ENCODE results near the gene LRRC28. TPM values are rescaled to one million over a fixed set of nuclear protein-coding genes. Genes with fewer than 3 reads are reported as not detected.

The LRRC28 gene
- total RNA-seq, 1 donor from 2014 or later = 26.9 TPM

DNA sequence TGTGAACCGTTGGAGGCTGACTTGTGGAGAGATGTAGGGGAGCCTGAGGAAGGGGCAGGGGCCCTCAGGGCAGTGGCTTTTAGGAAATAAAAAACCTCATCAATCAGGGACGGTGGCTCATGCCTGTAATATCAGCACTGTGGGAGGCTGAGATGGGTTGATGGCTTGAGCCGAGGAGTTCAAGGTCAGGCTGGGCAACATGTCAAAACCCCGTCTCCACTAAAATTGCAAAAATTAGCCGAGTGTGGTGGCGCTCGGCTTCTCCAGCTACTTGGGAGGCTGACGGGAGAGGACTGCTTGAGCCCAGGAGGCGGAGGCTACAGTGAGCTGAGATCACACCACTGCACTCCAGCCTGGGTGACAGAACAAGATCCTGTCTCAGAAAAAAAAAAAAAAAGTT is 9.5 kb upstream of the LRRC28 start:
- Mint-ChIP-seq H3K4me3 (no peak overlapping the region), H3K27me3 (no peaks in the 10 kb centered on the region)

GRCh38 chr15:99244306-99244705 is 7.0 kb upstream of the LRRC28 start:
- Mint-ChIP-seq H3K27me3 (no peaks in the 10 kb centered on the region), H3K4me3 (no peak overlapping the region), H3K4me1 (ENCODE audit: unreplicated experiment) (peaks cover 4% of the 10 kb centered on the region), H3K36me3 (peaks cover 10% of the 10 kb centered on the region), H3K27ac (no peak overlapping the region), H3K9me3 (no peaks in the 10 kb centered on the region)
- no peak for DNase-seq (ENCODE audit: extremely low spot score, unreplicated experiment)
- TF ChIP-seq, protein P1, sequence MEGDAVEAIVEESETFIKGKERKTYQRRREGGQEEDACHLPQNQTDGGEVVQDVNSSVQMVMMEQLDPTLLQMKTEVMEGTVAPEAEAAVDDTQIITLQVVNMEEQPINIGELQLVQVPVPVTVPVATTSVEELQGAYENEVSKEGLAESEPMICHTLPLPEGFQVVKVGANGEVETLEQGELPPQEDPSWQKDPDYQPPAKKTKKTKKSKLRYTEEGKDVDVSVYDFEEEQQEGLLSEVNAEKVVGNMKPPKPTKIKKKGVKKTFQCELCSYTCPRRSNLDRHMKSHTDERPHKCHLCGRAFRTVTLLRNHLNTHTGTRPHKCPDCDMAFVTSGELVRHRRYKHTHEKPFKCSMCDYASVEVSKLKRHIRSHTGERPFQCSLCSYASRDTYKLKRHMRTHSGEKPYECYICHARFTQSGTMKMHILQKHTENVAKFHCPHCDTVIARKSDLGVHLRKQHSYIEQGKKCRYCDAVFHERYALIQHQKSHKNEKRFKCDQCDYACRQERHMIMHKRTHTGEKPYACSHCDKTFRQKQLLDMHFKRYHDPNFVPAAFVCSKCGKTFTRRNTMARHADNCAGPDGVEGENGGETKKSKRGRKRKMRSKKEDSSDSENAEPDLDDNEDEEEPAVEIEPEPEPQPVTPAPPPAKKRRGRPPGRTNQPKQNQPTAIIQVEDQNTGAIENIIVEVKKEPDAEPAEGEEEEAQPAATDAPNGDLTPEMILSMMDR (conservative IDR thresholded peaks at IDR 0.05) = no peak

More for the DNA sequence above, 9.5 kb upstream of the LRRC28 start:
- Mint-ChIP-seq H3K36me3 (peaks cover 15% of the 10 kb centered on the region), H3K9me3 (no peaks in the 10 kb centered on the region), H3K27ac (no peak overlapping the region), H3K4me1 (ENCODE audit: unreplicated experiment) (peaks cover 4% of the 10 kb centered on the region)
- DNase-seq (ENCODE audit: extremely low spot score, unreplicated experiment) = no peak
- TF ChIP-seq, protein P1 (conservative IDR thresholded peaks at IDR 0.05) = no peak

- peaks cover 4% of the 10 kb centered on the region for H3K4me1 Mint-ChIP-seq (ENCODE audit: unreplicated experiment)
- no peak overlapping the region for H3K27ac Mint-ChIP-seq
- TF ChIP-seq, protein P1 (conservative IDR thresholded peaks at IDR 0.05) = no peak
- peaks cover 10% of the 10 kb centered on the region for H3K36me3 Mint-ChIP-seq
- no peaks in the 10 kb centered on the region for H3K9me3 Mint-ChIP-seq
- DNase-seq (ENCODE audit: extremely low spot score, unreplicated experiment) = no peak
- H3K27me3 Mint-ChIP-seq = no peaks in the 10 kb centered on the region
- H3K4me3 Mint-ChIP-seq = peak overlapping the region; percentile 63
These were observed 4.2 kb upstream of the LRRC28 start for GRCh38 chr15:99247062-99247461.

GRCh38 chr15:99248000-99248715 is 3.1 kb upstream of the LRRC28 start:
- Mint-ChIP-seq H3K4me3 (no peak overlapping the region), H3K27me3 (no peaks in the 10 kb centered on the region), H3K27ac (no peak overlapping the region), H3K4me1 (ENCODE audit: unreplicated experiment) (peaks cover 12% of the 10 kb centered on the region), H3K9me3 (no peaks in the 10 kb centered on the region), H3K36me3 (peaks cover 4% of the 10 kb centered on the region)
- no peak for DNase-seq (ENCODE audit: extremely low spot score, unreplicated experiment)
- TF ChIP-seq, protein P1 (conservative IDR thresholded peaks at IDR 0.05) = no peak

- Mint-ChIP-seq H3K27ac (no peak within 1 kb of the TSS), H3K27me3 (no peaks in the 10 kb centered on the region), H3K36me3 (no peaks in the 10 kb centered on the region), H3K4me1 (ENCODE audit: unreplicated experiment) (peaks cover 15% of the 10 kb centered on the region), H3K4me3 (no peak within 1 kb of the TSS), H3K9me3 (no peaks in the 10 kb centered on the region)
- DNase-seq (ENCODE audit: extremely low spot score, unreplicated experiment) = no peak
- TF ChIP-seq, protein P1 (conservative IDR thresholded peaks at IDR 0.05) = no peak
These were observed 1.9 kb upstream of the LRRC28 start, which contains the start of gene TTC23 for GRCh38 chr15:99249270-99249841. Gene TTC23 (minus strand): TSS chr15:99249581. CDS start chr15:99228712, 20,869 bp downstream.

Data from type B pancreatic cell (in vitro differentiated cells).